HUES6 (cell line): Measurements from ENCODE around the gene HDHD2.

Source experiments
- H3K27ac ChIP-seq: 2 replicates; pipeline ENCODE4 v1.7.0; 2013; ENCODE audit warnings: low read depth, mild to moderate bottlenecking, low read length, inconsistent platforms
- H3K27me3 ChIP-seq: 2 replicates; pipeline ENCODE4 v1.6.1; 2013; ENCODE audit warnings: low read length; ENCODE audit not compliant: control insufficient read depth, insufficient read depth
- H3K36me3 ChIP-seq: 2 replicates; pipeline ENCODE4 v1.6.1; 2013; ENCODE audit warnings: low read length; ENCODE audit not compliant: control insufficient read depth, insufficient read depth
- H3K4me1 ChIP-seq: 2 replicates; pipeline ENCODE4 v1.6.1; 2013; ENCODE audit warnings: low read length; ENCODE audit not compliant: control insufficient read depth, insufficient read depth
- H3K4me3 ChIP-seq: 2 replicates; pipeline ENCODE4 v1.5.1; 2013; ENCODE audit warnings: low read depth, low read length
- H3K9ac ChIP-seq: one replicate; pipeline ENCODE4 v1.6.1; 2013; ENCODE audit warnings: mild to moderate bottlenecking, low read length
- H3K9me3 ChIP-seq: 2 replicates; pipeline ENCODE4 v1.6.1; 2013; ENCODE audit warnings: low read depth, low read length; ENCODE audit not compliant: control insufficient read depth, insufficient read depth

Gene HDHD2

DNA sequence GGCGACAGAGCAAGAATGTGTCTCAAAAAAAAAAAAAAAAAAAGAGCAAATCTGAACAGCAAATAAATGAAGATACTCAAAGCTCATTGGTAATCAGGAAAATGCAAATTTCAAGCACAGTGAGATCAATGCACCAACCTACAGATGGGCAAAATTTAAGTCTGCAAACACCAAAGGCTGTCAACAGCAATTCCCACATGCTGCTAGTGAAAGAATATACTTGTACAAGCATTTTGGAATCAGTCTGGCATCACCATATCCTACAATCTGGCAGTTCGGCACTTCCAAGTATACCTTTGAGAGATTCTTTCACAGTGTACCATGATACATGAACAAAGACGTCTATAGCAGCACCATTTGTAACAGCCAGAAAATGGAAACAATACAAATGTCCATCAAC, 4.1 kb downstream of the HDHD2 start:
- Histone ChIP-seq H3K27me3 (no peaks in the 10 kb centered on the region), H3K9ac (no peak overlapping the region), H3K9me3 (no peaks in the 10 kb centered on the region), H3K4me3 (no peak overlapping the region), H3K4me1 (peaks cover 4% of the 10 kb centered on the region; the same call in 1 of the 2 replicates), H3K36me3 (no peaks in the 10 kb centered on the region), H3K27ac (no peak overlapping the region)

DNA sequence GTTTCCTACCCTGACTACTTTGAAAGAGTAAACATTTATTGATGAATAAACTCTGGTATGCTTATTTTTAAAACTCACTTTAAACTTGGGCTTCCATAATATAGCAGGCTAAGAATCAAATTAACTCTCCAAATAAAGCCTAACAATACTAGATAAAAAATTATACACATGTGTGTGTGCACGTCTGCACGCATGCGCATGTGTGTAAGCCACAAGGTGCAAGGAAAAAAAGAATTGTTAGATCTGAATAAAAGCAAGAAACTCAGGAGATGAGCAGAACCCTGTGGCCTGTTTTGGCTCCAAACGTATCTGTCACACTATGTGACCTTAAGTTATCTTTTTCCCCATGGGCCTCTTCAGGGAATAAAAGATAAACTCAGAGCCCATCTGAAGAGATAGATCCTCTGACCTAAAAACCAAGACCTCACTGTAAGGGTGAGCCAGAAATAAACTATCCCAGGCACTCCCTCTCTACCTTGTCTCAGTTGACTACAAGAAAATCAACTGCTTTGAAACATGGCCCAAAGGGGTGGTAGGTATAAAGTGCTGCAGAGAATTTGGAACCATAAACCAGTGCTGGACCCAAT, 6.3 kb downstream of the HDHD2 start:
- Histone ChIP-seq H3K27me3 (no peaks in the 10 kb centered on the region), H3K4me3 (no peak overlapping the region), H3K9ac (no peak overlapping the region), H3K27ac (no peak overlapping the region), H3K4me1 (no peaks in the 10 kb centered on the region), H3K9me3 (no peaks in the 10 kb centered on the region), H3K36me3 (no peaks in the 10 kb centered on the region)

DNA sequence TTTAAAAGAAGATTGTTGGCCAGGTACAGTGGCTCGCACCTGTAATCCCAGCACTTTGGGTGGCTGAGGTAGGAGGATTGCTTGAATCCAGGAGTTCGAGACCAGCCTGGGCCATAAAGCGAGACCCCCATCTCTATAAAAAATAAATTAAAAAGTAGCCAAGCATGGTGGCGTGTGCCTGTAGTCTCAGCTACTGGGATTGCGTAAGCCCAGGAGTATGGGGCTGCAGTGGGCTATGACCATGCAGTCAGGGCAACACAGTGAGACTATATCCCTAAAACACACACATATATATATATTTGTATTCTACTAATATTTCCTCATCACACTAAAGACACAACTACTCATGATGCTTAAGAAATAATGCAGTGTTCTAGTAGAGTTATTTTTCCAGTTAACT, 7.1 kb downstream of the HDHD2 start:
- Histone ChIP-seq H3K36me3 (no peaks in the 10 kb centered on the region), H3K9ac (no peak overlapping the region), H3K27me3 (no peaks in the 10 kb centered on the region), H3K9me3 (no peaks in the 10 kb centered on the region), H3K4me1 (no peaks in the 10 kb centered on the region), H3K4me3 (no peak overlapping the region), H3K27ac (no peak overlapping the region)

DNA sequence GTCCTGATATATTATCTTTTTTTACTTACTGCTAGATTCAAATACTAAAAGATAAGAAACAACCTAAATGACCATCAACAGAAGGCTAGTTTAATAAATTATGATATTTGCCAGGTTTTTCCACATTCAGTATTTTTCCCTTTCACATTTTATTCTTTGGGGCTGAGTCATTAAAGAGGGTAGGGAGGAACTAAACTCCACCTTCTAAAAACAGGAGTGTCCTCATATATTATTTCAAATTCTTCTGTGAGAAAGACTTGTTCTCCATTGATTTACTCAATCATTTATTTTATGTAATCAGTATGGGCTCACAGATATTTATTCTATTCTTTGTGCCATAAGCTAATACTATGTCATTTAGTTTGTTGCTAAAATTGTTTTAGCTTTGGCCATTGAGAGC, 9.0 kb downstream of the HDHD2 start:
- Histone ChIP-seq H3K27me3 (no peaks in the 10 kb centered on the region), H3K9ac (no peak overlapping the region), H3K4me1 (no peaks in the 10 kb centered on the region), H3K4me3 (no peak overlapping the region), H3K27ac (no peak overlapping the region), H3K9me3 (no peaks in the 10 kb centered on the region), H3K36me3 (peaks cover 3% of the 10 kb centered on the region; the same call in 1 of the 2 replicates)

DNA sequence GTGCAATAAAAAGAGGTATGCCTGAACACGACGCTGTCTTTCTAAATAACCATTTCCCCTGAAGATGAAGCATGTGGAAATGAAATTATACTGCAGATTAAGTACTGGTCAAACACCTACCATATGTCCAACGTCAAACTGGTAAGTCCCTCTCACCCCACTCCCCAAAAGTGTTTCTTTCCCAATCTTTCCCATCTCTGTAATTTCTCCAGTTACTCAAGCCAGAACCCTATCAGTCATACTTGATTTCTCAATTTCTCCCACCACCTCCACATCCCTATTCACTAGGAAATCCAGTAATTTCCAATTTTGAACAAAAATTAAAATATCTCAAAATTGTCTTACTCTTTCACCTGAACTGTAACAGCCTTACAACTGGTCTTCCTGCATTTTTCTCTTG, 29.2 kb downstream of the HDHD2 start:
- H3K27ac ChIP-seq, result no peak overlapping the region
- H3K27me3 ChIP-seq, result no peaks in the 10 kb centered on the region
- H3K4me3 ChIP-seq, result no peak overlapping the region
- H3K9ac ChIP-seq, result no peak overlapping the region
- H3K9me3 ChIP-seq, result no peaks in the 10 kb centered on the region
- H3K36me3 ChIP-seq, result peaks cover 6% of the 10 kb centered on the region
- no peaks in the 10 kb centered on the region for H3K4me1 ChIP-seq

DNA sequence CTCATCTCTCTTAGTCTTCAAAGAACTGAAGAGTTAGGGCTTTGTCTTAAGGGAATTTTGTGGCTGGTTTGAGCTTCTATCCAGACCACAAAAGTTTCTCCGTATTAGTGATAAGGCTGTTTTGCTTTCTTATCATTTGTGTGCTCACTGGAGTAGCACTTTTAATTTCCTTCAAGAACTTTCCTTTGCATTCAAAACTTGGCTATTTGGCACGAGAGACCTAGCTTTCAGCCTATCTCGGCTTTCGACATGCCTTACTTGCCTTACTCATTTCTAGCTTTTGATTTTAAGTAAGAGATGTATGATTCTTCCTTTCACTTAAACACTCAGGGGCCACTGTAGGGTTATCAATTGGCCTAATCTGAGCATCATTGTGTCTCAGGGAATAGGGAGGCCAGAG, 29.9 kb downstream of the HDHD2 start:
- Histone ChIP-seq H3K27ac (no peak overlapping the region), H3K36me3 (peaks cover 6% of the 10 kb centered on the region), H3K4me1 (no peaks in the 10 kb centered on the region), H3K27me3 (no peaks in the 10 kb centered on the region), H3K9me3 (no peaks in the 10 kb centered on the region), H3K4me3 (no peak overlapping the region), H3K9ac (no peak overlapping the region)

DNA sequence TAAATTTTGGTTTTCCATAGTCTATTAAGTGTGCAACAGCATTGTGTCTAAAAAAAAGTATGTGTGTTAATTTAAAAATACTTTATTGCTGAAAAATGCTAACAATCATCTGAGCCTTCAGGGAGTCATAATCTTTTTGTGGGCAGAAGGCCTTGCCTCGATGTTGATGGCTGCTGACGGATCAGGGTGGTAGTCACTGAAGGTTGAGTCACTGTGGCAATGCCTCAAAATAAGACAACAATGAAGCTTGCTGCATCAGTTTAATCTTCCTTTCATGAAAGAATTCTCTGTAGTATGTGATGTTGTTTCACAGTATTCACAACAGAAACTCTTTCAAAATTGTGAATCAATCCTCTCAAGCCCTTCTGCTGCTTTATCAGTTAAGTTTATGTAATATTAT, 31.3 kb downstream of the HDHD2 start:
- no peaks in the 10 kb centered on the region for H3K9me3 ChIP-seq

DNA sequence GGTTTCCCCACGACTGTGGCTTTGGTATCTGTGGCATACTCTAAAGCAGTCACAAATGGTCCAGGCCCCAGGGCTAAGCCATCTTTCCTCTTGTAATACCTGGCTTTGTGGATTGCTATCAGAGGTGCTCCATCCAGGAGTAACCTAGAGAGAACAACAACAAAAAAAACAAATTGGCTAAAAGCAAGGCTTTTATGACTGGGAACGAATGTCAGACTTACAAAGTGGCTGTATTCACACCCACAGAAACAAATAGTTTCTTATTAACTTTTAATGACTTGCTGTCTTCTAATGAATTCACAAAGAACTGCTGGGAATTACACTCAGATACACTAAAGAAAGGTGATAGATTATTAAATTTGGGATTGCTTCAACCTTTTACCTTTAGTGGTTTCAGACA, 35.1 kb downstream of the HDHD2 start:
- Histone ChIP-seq H3K9ac (no peak overlapping the region), H3K27ac (no peak overlapping the region), H3K9me3 (no peaks in the 10 kb centered on the region), H3K36me3 (peaks cover 26% of the 10 kb centered on the region), H3K27me3 (no peaks in the 10 kb centered on the region), H3K4me1 (peaks cover 14% of the 10 kb centered on the region), H3K4me3 (no peak overlapping the region)

More for the DNA sequence above, 31.3 kb downstream of the HDHD2 start:
- Histone ChIP-seq H3K27ac (no peak overlapping the region), H3K9ac (no peak overlapping the region), H3K27me3 (no peaks in the 10 kb centered on the region), H3K4me3 (no peak overlapping the region), H3K36me3 (peaks cover 10% of the 10 kb centered on the region), H3K4me1 (peaks cover 6% of the 10 kb centered on the region)

DNA sequence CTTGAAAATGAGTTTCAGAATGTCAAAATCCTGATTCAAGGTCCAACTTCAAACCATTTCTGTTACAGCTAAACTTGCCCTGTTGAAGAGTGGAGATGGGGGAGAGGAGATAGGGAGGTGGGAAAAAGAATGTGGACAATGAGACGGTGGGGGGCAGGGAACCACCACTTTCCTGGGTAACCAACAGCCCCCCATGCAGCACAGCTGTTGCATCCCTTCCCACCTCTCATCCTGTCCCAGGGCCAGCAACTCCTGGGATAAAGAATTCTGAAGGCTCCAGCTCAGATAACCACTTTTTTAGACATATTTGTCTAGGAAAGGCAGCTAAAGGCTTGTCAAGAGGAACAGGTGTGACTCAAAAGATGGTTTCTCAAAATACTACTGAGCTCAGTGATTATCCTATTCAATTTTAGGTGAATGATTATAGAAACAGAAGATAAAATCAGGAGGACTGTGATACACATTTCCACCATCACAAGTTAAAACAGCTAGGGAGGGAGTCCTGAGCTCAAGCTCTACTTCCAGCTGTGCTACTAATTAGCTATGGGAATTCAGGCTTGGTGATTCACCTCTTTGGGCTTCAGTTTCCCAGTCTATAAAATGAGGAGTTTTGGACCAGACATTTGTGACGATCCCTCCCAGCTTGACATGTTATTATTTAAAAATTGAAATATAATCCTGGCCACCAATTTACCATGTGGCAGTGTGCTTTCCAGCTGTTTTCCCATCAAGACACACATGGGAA, 36.3 kb downstream of the HDHD2 start:
- Histone ChIP-seq H3K27me3 (no peaks in the 10 kb centered on the region), H3K9me3 (no peaks in the 10 kb centered on the region), H3K36me3 (peaks cover 26% of the 10 kb centered on the region), H3K27ac (no peak overlapping the region), H3K4me3 (peak overlapping the region; percentile 13; the same call in 1 of the 2 replicates), H3K4me1 (peaks cover 14% of the 10 kb centered on the region), H3K9ac (no peak overlapping the region)

DNA sequence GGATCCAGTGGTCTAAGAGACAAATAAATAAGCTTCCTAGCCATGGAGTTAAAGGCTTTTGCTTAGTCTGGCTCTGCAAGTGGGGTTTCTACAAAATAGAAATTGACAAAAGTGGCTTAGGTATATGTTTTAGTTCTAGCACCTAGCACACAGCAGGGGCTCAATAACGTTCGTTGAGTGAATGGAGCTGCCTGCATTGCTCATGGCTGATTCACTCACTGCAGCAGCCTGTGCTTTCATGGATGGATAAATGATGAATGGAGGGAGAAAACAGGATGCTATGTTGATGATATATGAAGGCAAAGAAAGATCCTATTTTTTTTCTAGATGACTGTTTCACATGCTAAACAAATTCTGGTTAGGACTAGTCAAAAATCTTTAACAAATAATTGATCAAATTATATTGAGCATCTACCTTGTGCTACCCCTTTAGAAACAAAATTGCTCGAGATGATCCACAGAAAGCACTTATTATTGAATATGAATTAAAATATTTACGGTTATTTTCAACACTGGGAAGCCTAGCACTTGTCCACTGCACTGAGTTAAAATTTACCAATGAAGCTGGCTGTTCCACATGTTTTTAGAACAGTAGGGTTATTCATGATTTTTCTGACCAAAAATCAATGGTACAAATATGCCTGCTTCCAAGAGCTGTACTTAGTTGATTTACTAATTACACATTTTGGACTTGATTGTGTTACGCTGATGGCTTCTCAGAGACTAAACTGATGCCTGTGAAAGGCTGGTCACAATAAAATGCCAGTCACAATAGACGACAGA, 39.6 kb downstream of the HDHD2 start:
- no peak overlapping the region for H3K9ac ChIP-seq
- no peaks in the 10 kb centered on the region for H3K9me3 ChIP-seq
- no peak overlapping the region for H3K4me3 ChIP-seq
- H3K27ac ChIP-seq, result no peak overlapping the region
- H3K36me3 ChIP-seq, result peaks cover 53% of the 10 kb centered on the region
- no peaks in the 10 kb centered on the region for H3K27me3 ChIP-seq
- peaks cover 14% of the 10 kb centered on the region for H3K4me1 ChIP-seq

DNA sequence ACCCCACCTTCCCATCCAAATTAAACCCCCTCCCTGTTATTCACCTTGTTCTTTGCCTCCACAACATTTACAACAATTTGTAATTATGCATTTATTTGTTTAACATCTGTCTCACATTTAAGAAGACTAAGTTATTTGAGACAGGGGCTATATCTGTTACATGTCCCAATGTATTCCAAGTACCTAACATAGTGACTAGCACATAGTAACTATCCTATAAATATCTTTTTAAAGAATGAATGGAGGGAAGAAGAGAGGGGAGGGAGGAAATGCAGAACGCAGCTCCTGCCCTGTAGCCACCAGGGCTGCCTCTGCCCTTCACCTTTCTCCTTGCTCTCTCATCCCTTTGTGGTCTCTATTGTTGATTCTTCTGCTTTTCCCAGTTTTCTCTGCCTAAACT, 40.6 kb downstream of the HDHD2 start:
- H3K9ac ChIP-seq, result no peak overlapping the region
- H3K27me3 ChIP-seq, result no peaks in the 10 kb centered on the region
- no peak overlapping the region for H3K4me3 ChIP-seq
- no peaks in the 10 kb centered on the region for H3K9me3 ChIP-seq
- peaks cover 53% of the 10 kb centered on the region for H3K36me3 ChIP-seq
- H3K27ac ChIP-seq, result no peak overlapping the region
- H3K4me1 ChIP-seq, result peaks cover 14% of the 10 kb centered on the region
